A549 (cell line): ENCODE data around the gene PTPRCAP.

Source experiments
- JUNB ChIP-seq: fragments of >200 bp; sonication (Bioruptor Twin); formaldehyde crosslinking; IDR thresholded peaks from 2 replicates; pipeline ENCODE4 v1.6.1; 2016
- KDM1A ChIP-seq: fragments of 200-600 bp; sonication (generic); IDR thresholded peaks from 2 replicates; pipeline ENCODE4 v1.6.1; 2016; ENCODE audit warnings: low read depth, mild to moderate bottlenecking
- POLR2A ChIP-seq: IDR thresholded peaks from 2 replicates; pipeline ENCODE4 v1.6.1; 2012; ENCODE audit warnings: mild to moderate bottlenecking, low read length
- RCOR1 ChIP-seq: fragments of 150-350 bp; IDR thresholded peaks from 2 replicates; pipeline ENCODE4 v1.6.1; 2014; ENCODE audit warnings: antibody characterized with exemption, low read length, low read depth
- ZFP36 ChIP-seq: fragments of 450-650 bp; IDR thresholded peaks from 2 replicates; pipeline ENCODE4 v1.6.1; 2014; ENCODE audit warnings: borderline replicate concordance; ENCODE audit not compliant: partially characterized antibody
- TF ChIP-seq, protein P1 (sequence below): fragments of >200 bp; sonication (Bioruptor Twin); formaldehyde crosslinking; IDR thresholded peaks from 3 replicates; pipeline ENCODE4 v1.5.1; 2016
- TF ChIP-seq, protein P2 (sequence below): IDR thresholded peaks from 2 replicates; pipeline ENCODE4 v1.6.1; 2012

DNA sequence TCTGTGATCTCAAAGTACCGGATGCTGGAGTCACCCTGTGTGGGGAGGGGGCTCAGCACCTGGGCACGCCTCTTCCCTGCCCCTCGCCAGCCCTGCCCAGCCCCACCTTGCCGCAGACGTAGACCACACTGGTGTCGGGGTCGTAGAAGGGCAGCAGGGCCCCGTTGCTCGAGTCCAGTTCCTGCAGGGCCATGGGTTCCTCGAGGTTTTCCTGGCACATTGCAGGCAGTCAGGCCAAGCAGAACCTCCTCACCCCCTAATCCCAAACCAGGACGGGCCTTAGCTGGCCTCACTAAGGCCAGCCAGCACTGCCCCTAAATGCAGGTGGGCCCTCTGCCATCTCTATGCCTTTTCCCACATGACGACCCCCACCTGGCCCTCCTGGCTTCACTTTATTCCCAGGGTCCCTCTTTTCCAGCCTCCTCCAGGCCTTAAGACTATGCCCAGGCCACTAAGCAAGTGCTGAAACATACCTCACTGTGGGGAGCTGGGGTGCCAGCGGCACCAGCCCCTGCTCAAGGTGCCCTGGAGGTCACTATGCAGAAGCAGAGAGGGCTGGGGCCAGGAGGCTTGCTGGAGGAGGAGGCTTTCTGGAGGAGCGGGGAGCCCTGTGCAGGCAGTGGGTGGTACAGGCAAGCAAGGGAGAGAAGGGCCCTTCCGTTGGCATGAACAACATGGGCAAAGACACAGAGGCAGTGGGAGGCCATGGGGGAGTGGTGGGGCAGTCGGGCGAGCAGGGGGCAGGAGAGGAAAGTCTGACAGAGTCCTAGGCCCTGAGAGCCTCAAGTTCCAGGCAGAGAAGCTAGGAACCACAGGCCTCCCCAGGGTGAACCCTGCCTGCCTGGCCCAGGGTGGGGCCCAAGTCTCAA is 3.0 kb upstream of the PTPRCAP start:
- TF ChIP-seq RCOR1 (no peak), KDM1A (no peak), JUNB (no peak), ZFP36 (no peak), POLR2A (no peak)
- TF ChIP-seq, protein P1, sequence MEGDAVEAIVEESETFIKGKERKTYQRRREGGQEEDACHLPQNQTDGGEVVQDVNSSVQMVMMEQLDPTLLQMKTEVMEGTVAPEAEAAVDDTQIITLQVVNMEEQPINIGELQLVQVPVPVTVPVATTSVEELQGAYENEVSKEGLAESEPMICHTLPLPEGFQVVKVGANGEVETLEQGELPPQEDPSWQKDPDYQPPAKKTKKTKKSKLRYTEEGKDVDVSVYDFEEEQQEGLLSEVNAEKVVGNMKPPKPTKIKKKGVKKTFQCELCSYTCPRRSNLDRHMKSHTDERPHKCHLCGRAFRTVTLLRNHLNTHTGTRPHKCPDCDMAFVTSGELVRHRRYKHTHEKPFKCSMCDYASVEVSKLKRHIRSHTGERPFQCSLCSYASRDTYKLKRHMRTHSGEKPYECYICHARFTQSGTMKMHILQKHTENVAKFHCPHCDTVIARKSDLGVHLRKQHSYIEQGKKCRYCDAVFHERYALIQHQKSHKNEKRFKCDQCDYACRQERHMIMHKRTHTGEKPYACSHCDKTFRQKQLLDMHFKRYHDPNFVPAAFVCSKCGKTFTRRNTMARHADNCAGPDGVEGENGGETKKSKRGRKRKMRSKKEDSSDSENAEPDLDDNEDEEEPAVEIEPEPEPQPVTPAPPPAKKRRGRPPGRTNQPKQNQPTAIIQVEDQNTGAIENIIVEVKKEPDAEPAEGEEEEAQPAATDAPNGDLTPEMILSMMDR = no peak
- TF ChIP-seq, protein P2, sequence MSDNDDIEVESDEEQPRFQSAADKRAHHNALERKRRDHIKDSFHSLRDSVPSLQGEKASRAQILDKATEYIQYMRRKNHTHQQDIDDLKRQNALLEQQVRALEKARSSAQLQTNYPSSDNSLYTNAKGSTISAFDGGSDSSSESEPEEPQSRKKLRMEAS = no peak
